Left lobe of liver (tissue), 2 donors: ENCODE measurements around the gene TNFRSF8. TPM values are rescaled to one million over a fixed set of nuclear protein-coding genes. Genes with fewer than 3 reads are reported as not detected.

Experiments used
- ATAC-seq: fragments of 200-7000 bp; cut with Tn5 transposase; one replicate; pipeline ENCODE4 v1.9.1; 2020; ENCODE audit warnings: mild to moderate bottlenecking, moderate library complexity
- DNase-seq: peaks from one replicate; pipeline ENCODE4 v3.0.0-alpha.2; 2020; ENCODE audit warnings: low spot score
- total RNA-seq: library from RNA; stranded (reverse); gene quantifications from one replicate; pipeline ENCODE4 v1.2.1, GENCODE V29; 2021
- donor health status: DM: no; HTN: no; CAD: no; lungs with moderate emphysema.
- donor health status: DM: no; HTN: yes; CAD: no.

Gene TNFRSF8
- total RNA-seq, 1 donor from 2014 or later: 0.18 TPM

GRCh38 chr1:12153181-12153785 is 90.2 kb downstream of the TNFRSF8 start:
- ATAC-seq: peak; percentile 24
- no peak for DNase-seq

GRCh38 chr1:12155328-12155727 is 92.2 kb downstream of the TNFRSF8 start:
- no peak for ATAC-seq

GRCh38 chr1:12157366-12158231 is 94.5 kb downstream of the TNFRSF8 start:
- no peak for DNase-seq
- peak; percentile 74 for ATAC-seq

More at GRCh38 chr1:12155328-12155727, 92.2 kb downstream of the TNFRSF8 start:
- no peak for DNase-seq

GRCh38 chr1:12158357-12159092 is 95.4 kb downstream of the TNFRSF8 start:
- no peak for DNase-seq
- peak; percentile 14 for ATAC-seq

- no peak for ATAC-seq
- DNase-seq: no peak
Measured at GRCh38 chr1:12159816-12160215, 96.7 kb downstream of the TNFRSF8 start.

GRCh38 chr1:12161324-12161661 is 98.2 kb downstream of the TNFRSF8 start:
- no peak for ATAC-seq
- no peak for DNase-seq

- ATAC-seq (peak; percentile 46), DNase-seq (peak; percentile 77)
Measured at GRCh38 chr1:12161662-12162458, 98.8 kb downstream of the TNFRSF8 start.

- ATAC-seq (no peak), DNase-seq (no peak)
Measured at GRCh38 chr1:12162459-12163137, 99.5 kb downstream of the TNFRSF8 start.

- ATAC-seq (no peak), DNase-seq (no peak)
Measured at GRCh38 chr1:12163210-12163609, 100.1 kb downstream of the TNFRSF8 start.

- ATAC-seq (no peak), DNase-seq (no peak)
Measured at GRCh38 chr1:12164210-12164609, 101.1 kb downstream of the TNFRSF8 start.

- no peak for ATAC-seq
- no peak for DNase-seq
Measured at GRCh38 chr1:12165342-12165741, 102.2 kb downstream of the TNFRSF8 start.

GRCh38 chr1:12166834-12167492 is 103.9 kb downstream of the TNFRSF8 start, which contains the start of gene TNFRSF1B:
TSS of gene TNFRSF1B (plus strand) at chr1:12166991. CDS start at chr1:12167092, 101 bp downstream.
- DNase-seq (peak; percentile 89), ATAC-seq (peak; percentile 79)

- ATAC-seq: peak; percentile 24
Measured at GRCh38 chr1:12167493-12168429, 104.7 kb downstream of the TNFRSF8 start.

GRCh38 chr1:12168451-12169160 is 105.5 kb downstream of the TNFRSF8 start:
- no peak for ATAC-seq

More at GRCh38 chr1:12167493-12168429, 104.7 kb downstream of the TNFRSF8 start:
- no peak for DNase-seq

GRCh38 chr1:12169442-12170135 is 106.5 kb downstream of the TNFRSF8 start:
- no peak for ATAC-seq
- no peak for DNase-seq

More at GRCh38 chr1:12168451-12169160, 105.5 kb downstream of the TNFRSF8 start:
- DNase-seq: no peak

- ATAC-seq (peak; percentile 72), DNase-seq (peak; percentile 98)
Measured at GRCh38 chr1:12170263-12170671, 107.2 kb downstream of the TNFRSF8 start.
